ENCODE data around the gene MYNN.

Gene MYNN

GRCh38 chr3:169815590-169816150 lies 42.5 kb downstream of the MYNN start:
- Histone ChIP-seq H3K23ac (ENCODE audit: low read length in 2 of 2) (no peak overlapping the region), H3K14ac (ENCODE audit: low read length in 2 of 2) (no peak overlapping the region), H3K27me3 (ENCODE audit: control insufficient read depth in 1 of 2, insufficient read depth in 1 of 2, low read length in 2 of 2) (no peaks in the 10 kb centered on the region), H3K79me1 (replicated peaks; ENCODE audit: low read length, poor library complexity, severe bottlenecking) (no peaks in the 10 kb centered on the region), H3K4me1 (ENCODE audit: control insufficient read depth, insufficient read depth, low read depth, low read length) (peaks cover 11% of the 10 kb centered on the region), H2AK5ac (ENCODE audit: low read length, severe bottlenecking) (no peak overlapping the region), H2BK12ac (ENCODE audit: low read length in 2 of 2) (no peak overlapping the region), H3K9ac (ENCODE audit: low read length) (no peak overlapping the region), H4K91ac (ENCODE audit: low read length) (no peak overlapping the region), H2AFZ (ENCODE audit: low read depth, low read length) (no peak overlapping the region), H2BK120ac (ENCODE audit: low read depth, low read length) (no peak overlapping the region), H3K4ac (ENCODE audit: low read depth in 1 of 2, low read length in 2 of 2) (no peak overlapping the region), H3K36me3 (ENCODE audit: control insufficient read depth in 1 of 2, insufficient read depth in 2 of 2, low read depth in 1 of 2, low read length in 2 of 2) (peaks cover 0 to 3% of the 10 kb centered on the region in 2 experiments), H3K27ac (ENCODE audit: low read length, poor library complexity, severe bottlenecking) (no peak overlapping the region), H4K8ac (ENCODE audit: low read length) (no peak overlapping the region), H2BK15ac (ENCODE audit: low read depth, poor library complexity, severe bottlenecking) (no peak overlapping the region), H3K4me2 (ENCODE audit: low read length, poor library complexity, severe bottlenecking) (no peak overlapping the region), H3K4me3 (ENCODE audit: insufficient read depth in 1 of 2, low read depth in 1 of 2, low read length in 2 of 2) (no peak overlapping the region), H3K9me3 (ENCODE audit: control insufficient read depth, low read length) (peaks cover 7% of the 10 kb centered on the region), H3K18ac (ENCODE audit: low read depth in 1 of 2, low read length in 2 of 2) (no peak overlapping the region), H2BK5ac (ENCODE audit: low read depth, low read length, poor library complexity, severe bottlenecking) (no peak overlapping the region)
- no peak for DNase-seq
- 78% methylated on average over 2 of the region's 4 CpGs for WGBS

GRCh38 chr3:169818316-169818715 lies 45.1 kb downstream of the MYNN start:
- no peak overlapping the region for H3K4ac ChIP-seq (ENCODE audit: low read depth in 1 of 2, low read length in 2 of 2)
- H3K18ac ChIP-seq (ENCODE audit: low read depth in 1 of 2, low read length in 2 of 2) = no peak overlapping the region

GRCh38 chr3:169822091-169822490 lies 48.9 kb downstream of the MYNN start:
- Histone ChIP-seq H3K9me3 (ENCODE audit: control insufficient read depth, low read length) (no peaks in the 10 kb centered on the region), H3K36me3 (ENCODE audit: control insufficient read depth in 1 of 2, insufficient read depth in 2 of 2, low read depth in 1 of 2, low read length in 2 of 2) (no peaks in the 10 kb centered on the region), H2BK120ac (ENCODE audit: low read depth, low read length) (no peak overlapping the region), H3K4me1 (ENCODE audit: control insufficient read depth, insufficient read depth, low read depth, low read length) (no peaks in the 10 kb centered on the region), H2AFZ (ENCODE audit: low read depth, low read length) (no peak overlapping the region), H2BK5ac (ENCODE audit: low read depth, low read length, poor library complexity, severe bottlenecking) (no peak overlapping the region), H2BK15ac (ENCODE audit: low read depth, poor library complexity, severe bottlenecking) (no peak overlapping the region), H3K18ac (ENCODE audit: low read depth in 1 of 2, low read length in 2 of 2) (no peak overlapping the region), H3K4me3 (ENCODE audit: insufficient read depth in 1 of 2, low read depth in 1 of 2, low read length in 2 of 2) (no peak overlapping the region), H3K27ac (ENCODE audit: low read length, poor library complexity, severe bottlenecking) (no peak overlapping the region), H2AK5ac (ENCODE audit: low read length, severe bottlenecking) (no peak overlapping the region), H3K4ac (ENCODE audit: low read depth in 1 of 2, low read length in 2 of 2) (no peak overlapping the region), H3K27me3 (ENCODE audit: control insufficient read depth in 1 of 2, insufficient read depth in 1 of 2, low read length in 2 of 2) (no peaks in the 10 kb centered on the region), H3K9ac (ENCODE audit: low read length) (no peak overlapping the region), H3K79me1 (replicated peaks; ENCODE audit: low read length, poor library complexity, severe bottlenecking) (no peaks in the 10 kb centered on the region), H2BK12ac (ENCODE audit: low read length in 2 of 2) (no peak overlapping the region), H4K91ac (ENCODE audit: low read length) (no peak overlapping the region), H3K4me2 (ENCODE audit: low read length, poor library complexity, severe bottlenecking) (no peak overlapping the region), H4K8ac (ENCODE audit: low read length) (no peak overlapping the region), H3K14ac (ENCODE audit: low read length in 2 of 2) (no peak overlapping the region), H3K23ac (ENCODE audit: low read length in 2 of 2) (no peak overlapping the region)
- WGBS = 97% methylated on average over 15 of the region's 15 CpGs
- no peak for DNase-seq

More at GRCh38 chr3:169818316-169818715, 45.1 kb downstream of the MYNN start:
- Histone ChIP-seq H4K91ac (ENCODE audit: low read length) (no peak overlapping the region), H3K9ac (ENCODE audit: low read length) (no peak overlapping the region), H3K23ac (ENCODE audit: low read length in 2 of 2) (no peak overlapping the region), H2AFZ (ENCODE audit: low read depth, low read length) (no peak overlapping the region), H2AK5ac (ENCODE audit: low read length, severe bottlenecking) (no peak overlapping the region), H2BK12ac (ENCODE audit: low read length in 2 of 2) (no peak overlapping the region), H3K4me3 (ENCODE audit: insufficient read depth in 1 of 2, low read depth in 1 of 2, low read length in 2 of 2) (no peak overlapping the region), H3K4me1 (ENCODE audit: control insufficient read depth, insufficient read depth, low read depth, low read length) (no peaks in the 10 kb centered on the region), H2BK15ac (ENCODE audit: low read depth, poor library complexity, severe bottlenecking) (no peak overlapping the region), H2BK120ac (ENCODE audit: low read depth, low read length) (no peak overlapping the region), H2BK5ac (ENCODE audit: low read depth, low read length, poor library complexity, severe bottlenecking) (no peak overlapping the region), H3K4me2 (ENCODE audit: low read length, poor library complexity, severe bottlenecking) (no peak overlapping the region), H4K8ac (ENCODE audit: low read length) (peak overlapping the region; percentile 61), H3K27me3 (ENCODE audit: control insufficient read depth in 1 of 2, insufficient read depth in 1 of 2, low read length in 2 of 2) (no peaks in the 10 kb centered on the region), H3K36me3 (ENCODE audit: control insufficient read depth in 1 of 2, insufficient read depth in 2 of 2, low read depth in 1 of 2, low read length in 2 of 2) (no peaks in the 10 kb centered on the region), H3K79me1 (replicated peaks; ENCODE audit: low read length, poor library complexity, severe bottlenecking) (no peaks in the 10 kb centered on the region), H3K14ac (ENCODE audit: low read length in 2 of 2) (no peak overlapping the region), H3K27ac (ENCODE audit: low read length, poor library complexity, severe bottlenecking) (no peak overlapping the region), H3K9me3 (ENCODE audit: control insufficient read depth, low read length) (peaks cover 7% of the 10 kb centered on the region)
- 100% methylated on average over 1 of the region's 2 CpGs for WGBS
- peak; percentile 34 for DNase-seq

GRCh38 chr3:169822540-169822939 lies 49.3 kb downstream of the MYNN start:
- Histone ChIP-seq H3K9me3 (ENCODE audit: control insufficient read depth, low read length) (no peaks in the 10 kb centered on the region), H3K79me1 (replicated peaks; ENCODE audit: low read length, poor library complexity, severe bottlenecking) (no peaks in the 10 kb centered on the region)
- no peak for DNase-seq

More at GRCh38 chr3:169822540-169822939, 49.3 kb downstream of the MYNN start:
- H2BK5ac ChIP-seq (ENCODE audit: low read depth, low read length, poor library complexity, severe bottlenecking) = no peak overlapping the region
- no peak overlapping the region for H3K27ac ChIP-seq (ENCODE audit: low read length, poor library complexity, severe bottlenecking)
- no peaks in the 10 kb centered on the region for H3K27me3 ChIP-seq (ENCODE audit: control insufficient read depth in 1 of 2, insufficient read depth in 1 of 2, low read length in 2 of 2)
- H2AK5ac ChIP-seq (ENCODE audit: low read length, severe bottlenecking) = no peak overlapping the region
- H4K8ac ChIP-seq (ENCODE audit: low read length) = no peak overlapping the region
- H3K18ac ChIP-seq (ENCODE audit: low read depth in 1 of 2, low read length in 2 of 2) = no peak overlapping the region
- no peak overlapping the region for H2BK15ac ChIP-seq (ENCODE audit: low read depth, poor library complexity, severe bottlenecking)
- no peak overlapping the region for H2BK120ac ChIP-seq (ENCODE audit: low read depth, low read length)
- H2AFZ ChIP-seq (ENCODE audit: low read depth, low read length) = no peak overlapping the region
- H3K4me2 ChIP-seq (ENCODE audit: low read length, poor library complexity, severe bottlenecking) = no peak overlapping the region
- no peak overlapping the region for H4K91ac ChIP-seq (ENCODE audit: low read length)
- H3K23ac ChIP-seq (ENCODE audit: low read length in 2 of 2) = no peak overlapping the region
- no peaks in the 10 kb centered on the region for H3K36me3 ChIP-seq (ENCODE audit: control insufficient read depth in 1 of 2, insufficient read depth in 2 of 2, low read depth in 1 of 2, low read length in 2 of 2)
- 96% methylated on average over 20 of the region's 20 CpGs for WGBS
- no peak overlapping the region for H3K14ac ChIP-seq (ENCODE audit: low read length in 2 of 2)
- H3K4me1 ChIP-seq (ENCODE audit: control insufficient read depth, insufficient read depth, low read depth, low read length) = no peaks in the 10 kb centered on the region
- H3K9ac ChIP-seq (ENCODE audit: low read length) = no peak overlapping the region
- H3K4ac ChIP-seq (ENCODE audit: low read depth in 1 of 2, low read length in 2 of 2) = no peak overlapping the region
- H2BK12ac ChIP-seq (ENCODE audit: low read length in 2 of 2) = no peak overlapping the region
- no peak overlapping the region for H3K4me3 ChIP-seq (ENCODE audit: insufficient read depth in 1 of 2, low read depth in 1 of 2, low read length in 2 of 2)
